Thyroid gland (tissue), 4 donors: ENCODE results near the gene NFE2L3. TPM values are rescaled to one million over a fixed set of nuclear protein-coding genes. Genes with fewer than 3 reads are reported as not detected.

Experiments used
- DNase-seq, 2 donors: peaks; one replicate each; pipeline ENCODE4 v3.0.0-alpha.2; 2019
- H3K27ac ChIP-seq, 3 donors: fragments of 200-600 bp; sonication (generic); 1 replicate in 2 of 3; 2 replicates in 1 of 3; pipeline ENCODE4 v1.5.1; 2016 to 2019; ENCODE audit warnings: mild to moderate bottlenecking in 1 of 3, moderate library complexity in 1 of 3
- H3K27me3 ChIP-seq: fragments of 200-600 bp; sonication (generic); one replicate; pipeline ENCODE4 v1.5.1; 2019
- H3K36me3 ChIP-seq, 2 donors: fragments of 200-600 bp; sonication (generic); one replicate each; pipeline ENCODE4 v1.5.1; 2016 to 2019
- H3K4me1 ChIP-seq, 2 donors: fragments of 200-600 bp; sonication (generic); one replicate each; pipeline ENCODE4 v1.5.1; 2017 to 2019
- H3K4me3 ChIP-seq, 3 donors: fragments of 200-600 bp; sonication (generic); replicated peaks in 1 of 3; 1 replicate in 2 of 3; 2 replicates in 1 of 3; pipeline ENCODE4 v1.5.1; 2016; ENCODE audit warnings: mild to moderate bottlenecking in 1 of 3
- H3K9me3 ChIP-seq: fragments of 200-600 bp; sonication (generic); one replicate; pipeline ENCODE4 v1.5.1; 2017
- POLR2A ChIP-seq, 2 donors: fragments of 450-650 bp; IDR thresholded peaks; one replicate each; pipeline ENCODE4 v1.6.1; 2017; ENCODE audit warnings: antibody characterized with exemption in 2 of 2, mild to moderate bottlenecking in 2 of 2, moderate library complexity in 1 of 2
- WGBS, 2 donors: methylation state at CpG; one replicate each; pipeline ENCODE4 v1.1.5; 2017; 5-methylcytosine and 5-hydroxymethylcytosine counted together
- intact Hi-C: fragments of 100-400 bp; cut with DNase I; formaldehyde crosslinking; loops from one replicate; pipeline ENCODE4 v1.15.1; 2023
- total RNA-seq, 4 donors: library from RNA; depleted of rRNA; stranded (reverse); fragments of >200 nt; gene quantifications; one replicate each; pipeline ENCODE4 v1.2.3, GENCODE V29; 2016
- TF ChIP-seq, protein P1 (sequence below), 6 experiments: fragments of 200-600 bp in 3 of 6; fragments of 450-650 bp in 3 of 6; sonication (generic) in 3 of 6; IDR thresholded peaks; one replicate each; pipeline ENCODE4 v1.5.1; 2016 to 2019; ENCODE audit warnings: antibody characterized with exemption in 6 of 6, mild to moderate bottlenecking in 2 of 6, inconsistent platforms in 1 of 6, moderate library complexity in 1 of 6

NFE2L3 gene
- total RNA-seq, 4 donors from 2014 or later = 0.33 to 1.4 (median 0.98) TPM

DNA sequence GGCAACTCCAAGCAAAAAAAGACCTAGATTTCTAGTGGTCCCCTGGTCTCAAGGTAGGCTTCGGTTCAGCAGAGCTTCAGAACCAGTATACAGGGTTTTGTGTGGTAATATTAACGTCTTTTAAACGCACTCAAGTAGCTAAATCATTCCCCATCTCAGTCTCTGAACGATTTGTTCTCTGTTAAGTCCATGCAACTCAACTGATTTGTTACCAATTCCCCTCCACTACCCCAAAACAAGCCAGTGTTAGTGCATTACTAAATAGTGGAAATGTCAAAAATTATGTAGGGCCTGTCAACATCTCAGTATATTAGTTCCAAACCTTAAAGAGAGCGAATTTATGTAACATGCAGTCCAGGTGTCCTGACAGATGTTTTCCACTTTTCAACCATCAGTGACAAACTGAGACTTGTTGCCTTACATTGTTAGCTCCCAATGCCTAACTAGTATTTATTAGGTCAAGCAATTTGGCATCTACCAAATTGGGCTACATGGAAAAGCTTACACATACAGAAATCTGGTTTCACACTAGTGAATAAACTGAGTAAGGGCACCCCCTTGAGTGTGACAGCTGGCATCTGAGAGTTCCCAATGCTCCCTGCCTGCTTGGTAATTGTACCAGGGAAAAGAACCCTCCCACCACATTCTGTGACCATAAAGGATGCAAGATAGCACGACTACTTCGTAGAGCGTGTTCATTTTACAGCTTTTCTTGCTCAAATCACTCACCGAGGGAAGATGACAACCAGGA is 36.4 kb downstream of the NFE2L3 start:
- H3K4me1 ChIP-seq = peaks cover 4 to 13% of the 10 kb centered on the region in 2 donors
- no peak for DNase-seq
- H3K27me3 ChIP-seq = no peaks in the 10 kb centered on the region
- intact Hi-C loops = no loop called here
- H3K27ac ChIP-seq = no peak overlapping the region
- no peak for TF ChIP-seq POLR2A (IDR thresholded peaks at IDR 0.05)
- TF ChIP-seq, protein P1, sequence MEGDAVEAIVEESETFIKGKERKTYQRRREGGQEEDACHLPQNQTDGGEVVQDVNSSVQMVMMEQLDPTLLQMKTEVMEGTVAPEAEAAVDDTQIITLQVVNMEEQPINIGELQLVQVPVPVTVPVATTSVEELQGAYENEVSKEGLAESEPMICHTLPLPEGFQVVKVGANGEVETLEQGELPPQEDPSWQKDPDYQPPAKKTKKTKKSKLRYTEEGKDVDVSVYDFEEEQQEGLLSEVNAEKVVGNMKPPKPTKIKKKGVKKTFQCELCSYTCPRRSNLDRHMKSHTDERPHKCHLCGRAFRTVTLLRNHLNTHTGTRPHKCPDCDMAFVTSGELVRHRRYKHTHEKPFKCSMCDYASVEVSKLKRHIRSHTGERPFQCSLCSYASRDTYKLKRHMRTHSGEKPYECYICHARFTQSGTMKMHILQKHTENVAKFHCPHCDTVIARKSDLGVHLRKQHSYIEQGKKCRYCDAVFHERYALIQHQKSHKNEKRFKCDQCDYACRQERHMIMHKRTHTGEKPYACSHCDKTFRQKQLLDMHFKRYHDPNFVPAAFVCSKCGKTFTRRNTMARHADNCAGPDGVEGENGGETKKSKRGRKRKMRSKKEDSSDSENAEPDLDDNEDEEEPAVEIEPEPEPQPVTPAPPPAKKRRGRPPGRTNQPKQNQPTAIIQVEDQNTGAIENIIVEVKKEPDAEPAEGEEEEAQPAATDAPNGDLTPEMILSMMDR (IDR thresholded peaks at IDR 0.05) = no peak
- no peak overlapping the region for H3K4me3 ChIP-seq
- no peaks in the 10 kb centered on the region for H3K9me3 ChIP-seq
- WGBS, 2 donors = 91 to 94% methylated on average over 9 of the region's 9 CpGs
- H3K36me3 ChIP-seq = peaks cover 46 to 54% of the 10 kb centered on the region in 2 donors

DNA sequence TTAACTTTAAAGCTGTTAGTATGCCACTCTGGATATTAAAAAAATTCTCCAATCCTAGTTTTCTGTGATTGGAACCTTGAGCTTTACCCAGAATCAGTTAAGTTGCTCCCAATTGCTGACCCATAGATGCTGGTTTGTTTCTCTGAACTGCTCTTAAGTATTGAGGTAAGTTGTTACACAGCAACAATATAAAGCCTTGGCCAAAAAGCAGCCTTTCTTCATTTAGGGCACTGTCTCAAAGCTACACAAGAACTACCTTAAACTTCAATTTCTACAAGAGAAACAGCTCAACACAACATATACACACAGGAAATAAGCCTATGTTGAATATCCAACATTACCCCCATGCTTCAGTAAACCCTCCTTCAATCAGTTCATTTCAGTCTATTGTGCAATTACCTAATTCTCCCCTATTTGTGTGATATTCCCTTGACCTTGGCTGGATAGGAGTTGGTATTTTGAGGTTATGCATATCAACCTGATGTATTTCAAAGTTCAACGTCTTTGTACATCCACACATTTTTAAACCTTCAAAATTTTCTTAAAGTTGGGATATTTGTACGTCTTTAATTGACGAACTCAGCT is 37.1 kb downstream of the NFE2L3 start:
- H3K9me3 ChIP-seq = no peaks in the 10 kb centered on the region
- intact Hi-C loops = no loop called here
- peaks cover 0 to 16% of the 10 kb centered on the region in 2 donors for H3K4me1 ChIP-seq
- H3K27ac ChIP-seq = no peak overlapping the region
- TF ChIP-seq POLR2A (IDR thresholded peaks at IDR 0.05) = no peak
- WGBS, 2 donors = 93 to 96% methylated on average over 3 of the region's 3 CpGs
- peaks cover 53 to 60% of the 10 kb centered on the region in 2 donors for H3K36me3 ChIP-seq
- H3K4me3 ChIP-seq = no peak overlapping the region
- DNase-seq = no peak
- H3K27me3 ChIP-seq = no peaks in the 10 kb centered on the region

DNA sequence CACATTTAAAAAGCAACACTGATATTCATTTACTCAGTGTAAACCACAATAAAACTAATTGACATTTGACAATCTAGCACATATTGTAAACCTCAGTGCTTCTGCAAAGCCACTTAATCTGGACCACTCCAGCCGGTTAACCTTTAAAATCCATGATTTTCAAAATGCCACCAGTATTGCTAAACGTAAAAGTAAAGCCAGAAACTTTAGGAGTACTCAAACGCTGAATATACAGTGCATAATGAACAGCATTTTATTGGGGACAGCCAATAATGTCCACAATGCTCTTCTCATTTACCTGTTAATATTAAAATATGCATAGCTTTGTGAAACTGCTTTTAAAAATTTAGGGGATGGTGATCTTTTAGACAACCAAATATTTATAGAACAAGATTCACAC is 37.7 kb downstream of the NFE2L3 start:
- TF ChIP-seq, protein P1 (IDR thresholded peaks at IDR 0.05) = no peak
- TF ChIP-seq POLR2A (IDR thresholded peaks at IDR 0.05) = no peak
- no peak overlapping the region for H3K27ac ChIP-seq
- H3K4me1 ChIP-seq = peaks cover 0 to 18% of the 10 kb centered on the region in 2 donors
- 76 to 89% methylated on average over 3 of the region's 3 CpGs for WGBS, 2 donors
- H3K9me3 ChIP-seq = no peaks in the 10 kb centered on the region
- H3K27me3 ChIP-seq = no peaks in the 10 kb centered on the region
- no peak for DNase-seq
- peaks cover 60 to 66% of the 10 kb centered on the region in 2 donors for H3K36me3 ChIP-seq
- no peak overlapping the region for H3K4me3 ChIP-seq
- intact Hi-C loops = no loop called here

DNA sequence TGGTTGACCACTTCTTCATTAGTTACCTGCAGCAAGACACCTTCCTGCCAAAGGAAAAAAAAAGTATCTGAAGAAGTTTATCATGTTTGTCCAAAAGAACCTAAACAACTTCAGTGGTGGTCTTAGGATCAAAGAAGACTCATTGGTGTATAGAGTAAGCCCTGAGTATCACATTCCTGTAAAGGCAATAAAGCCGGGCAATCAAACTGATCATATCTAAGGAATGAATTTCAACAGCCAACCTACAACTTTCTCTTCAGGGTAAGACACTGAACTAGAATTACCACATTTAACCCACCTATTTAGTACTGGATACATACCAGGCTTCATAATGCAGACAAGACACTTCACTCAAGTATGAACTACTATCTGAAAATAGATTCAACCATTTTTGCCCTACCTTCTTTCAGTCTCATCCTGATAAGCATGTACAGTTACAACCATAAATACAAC is 38.4 kb downstream of the NFE2L3 start:
- peaks cover 0 to 18% of the 10 kb centered on the region in 2 donors for H3K4me1 ChIP-seq

DNA sequence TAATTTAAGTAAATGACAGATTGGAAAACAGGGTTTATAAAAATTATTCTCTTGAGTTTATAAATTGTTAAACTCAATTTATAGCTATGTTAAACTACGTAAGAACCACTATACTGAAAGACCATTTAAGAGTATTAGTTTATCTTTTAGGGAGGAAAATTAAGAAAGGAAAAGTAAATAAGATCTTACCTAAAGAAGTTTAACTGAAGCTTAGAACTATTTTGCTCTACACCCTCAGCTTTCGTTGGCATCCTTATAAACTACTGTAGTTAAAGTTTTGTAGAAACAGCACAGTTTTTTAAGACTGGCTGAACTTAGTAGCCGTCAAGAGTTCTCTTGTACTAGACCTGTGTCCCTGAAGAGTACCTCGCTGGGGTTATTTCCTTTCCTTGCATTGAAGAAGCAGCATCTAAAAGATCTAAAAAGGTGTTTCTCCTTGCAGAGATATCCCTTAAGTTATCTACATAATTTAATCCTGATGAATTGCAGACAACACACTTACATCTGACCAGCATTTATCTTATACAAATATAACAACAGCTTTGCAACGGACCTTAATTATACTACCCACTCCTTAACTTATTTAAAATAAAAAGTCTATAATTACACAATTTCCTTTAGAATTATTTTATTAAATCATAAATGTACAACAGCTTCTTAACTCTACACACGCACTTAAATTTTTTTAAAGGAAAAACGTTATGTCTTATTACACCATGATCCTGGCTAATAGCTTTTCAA is 39.4 kb downstream of the NFE2L3 start:
- Histone ChIP-seq H3K27ac (no peak overlapping the region), H3K9me3 (no peaks in the 10 kb centered on the region), H3K4me1 (peaks cover 4 to 27% of the 10 kb centered on the region in 2 donors), H3K27me3 (no peaks in the 10 kb centered on the region), H3K4me3 (no peak overlapping the region), H3K36me3 (peaks cover 77 to 81% of the 10 kb centered on the region in 2 donors)
- DNase-seq = no peak
- 86% methylated on average over 7 of the region's 7 CpGs for WGBS, 2 donors
- intact Hi-C loops = no loop called here
- TF ChIP-seq, protein P1 (IDR thresholded peaks at IDR 0.05) = no peak
- TF ChIP-seq POLR2A (IDR thresholded peaks at IDR 0.05) = no peak

More for the DNA sequence above, 38.4 kb downstream of the NFE2L3 start:
- intact Hi-C loops = no loop called here
- Histone ChIP-seq H3K27me3 (no peaks in the 10 kb centered on the region), H3K9me3 (no peaks in the 10 kb centered on the region), H3K27ac (no peak overlapping the region), H3K36me3 (peaks cover 67 to 72% of the 10 kb centered on the region in 2 donors), H3K4me3 (no peak overlapping the region)
- DNase-seq = no peak
- WGBS, 2 donors = 94 to 100% methylated on average over 1 of the region's 1 CpG
- TF ChIP-seq, protein P1 (IDR thresholded peaks at IDR 0.05) = no peak
- no peak for TF ChIP-seq POLR2A (IDR thresholded peaks at IDR 0.05)
